Activated naive CD8-positive, alpha-beta T cell treated with anti-CD3 and anti-CD28 coated beads, Interleukin-2, amount 50 U/mL, for 24 hours (primary cell): ENCODE measurements around the gene CD300LG.

Experiments used
- ATAC-seq: fragments of 150-1000 bp; cut with Tn5 transposase; one replicate; pipeline ENCODE4 v1.10.0; 2021
- DNase-seq: peaks from one replicate; pipeline ENCODE4 v3.0.0; 2021
- H3K27ac Mint-ChIP-seq: one replicate; pipeline ENCODE4 v1.8.0; 2021; ENCODE audit warnings: mild to moderate bottlenecking, mixed read lengths
- H3K27me3 Mint-ChIP-seq: one replicate; pipeline ENCODE4 v1.8.0; 2021; ENCODE audit warnings: mixed read lengths
- H3K36me3 Mint-ChIP-seq: one replicate; pipeline ENCODE4 v1.8.0; 2021; ENCODE audit warnings: low read depth, mixed read lengths
- H3K4me1 Mint-ChIP-seq: one replicate; pipeline ENCODE4 v1.8.0; 2021; ENCODE audit warnings: mixed read lengths
- H3K4me3 Mint-ChIP-seq: one replicate; pipeline ENCODE4 v1.8.0; 2021; ENCODE audit warnings: mild to moderate bottlenecking, moderate library complexity, mixed read lengths
- H3K9me3 Mint-ChIP-seq: one replicate; pipeline ENCODE4 v1.8.0; 2021; ENCODE audit warnings: mixed read lengths

CD300LG gene

DNA sequence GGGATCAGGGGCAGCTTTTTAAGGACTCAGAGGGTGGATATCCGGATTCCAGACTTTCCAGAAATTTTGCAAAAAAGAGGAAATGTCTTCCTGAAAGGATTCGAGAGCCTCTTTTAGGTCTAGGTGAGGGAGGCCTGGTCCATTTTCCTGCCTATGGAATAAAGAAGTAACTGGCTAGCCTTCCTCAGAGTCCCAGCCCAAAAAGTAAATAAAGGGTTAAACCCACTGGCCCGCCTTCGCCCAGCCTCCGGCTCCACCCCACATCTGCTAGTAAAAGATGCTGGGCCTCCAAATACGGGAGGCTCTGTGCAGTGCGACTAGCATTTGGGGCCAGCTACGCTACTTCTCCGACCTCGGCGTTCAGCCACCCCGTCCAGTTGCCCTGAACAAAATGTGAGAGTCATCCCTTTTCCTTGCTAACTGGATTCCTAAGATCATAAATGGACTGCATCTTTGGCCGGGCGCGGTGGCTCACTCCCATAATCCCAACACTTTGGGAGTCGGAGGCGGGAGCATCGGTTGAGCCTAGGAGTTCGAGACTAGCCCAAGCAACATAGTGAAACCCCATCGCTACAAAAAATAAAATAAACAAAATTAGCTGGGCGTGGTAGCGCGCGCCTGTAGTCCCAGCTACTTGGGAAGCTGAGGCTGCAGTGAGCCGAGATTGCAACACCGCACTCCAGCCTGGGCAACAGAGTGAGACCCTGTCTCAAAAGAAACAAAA lies 61.2 kb downstream of the CD300LG start:
- no peak overlapping the region for H3K4me3 Mint-ChIP-seq
- ATAC-seq (peak; percentile 64), DNase-seq (peak; percentile 42)
- no peak overlapping the region for H3K27ac Mint-ChIP-seq
- H3K4me1 Mint-ChIP-seq, result peaks cover 18% of the 10 kb centered on the region
- H3K27me3 Mint-ChIP-seq, result peaks cover 23% of the 10 kb centered on the region
- no peaks in the 10 kb centered on the region for H3K36me3 Mint-ChIP-seq
- no peaks in the 10 kb centered on the region for H3K9me3 Mint-ChIP-seq

- ATAC-seq (no peak), DNase-seq (no peak)
- Mint-ChIP-seq H3K27ac (no peak overlapping the region), H3K36me3 (no peaks in the 10 kb centered on the region), H3K4me1 (peaks cover 18% of the 10 kb centered on the region), H3K27me3 (peaks cover 16% of the 10 kb centered on the region), H3K4me3 (no peak overlapping the region), H3K9me3 (no peaks in the 10 kb centered on the region)
These were observed 62.7 kb downstream of the CD300LG start for GRCh38 chr17:43909537-43910231.

GRCh38 chr17:43911904-43912303 lies 64.9 kb downstream of the CD300LG start:
- no peak overlapping the region for H3K27ac Mint-ChIP-seq
- H3K9me3 Mint-ChIP-seq, result no peaks in the 10 kb centered on the region
- H3K27me3 Mint-ChIP-seq, result peaks cover 11% of the 10 kb centered on the region
- peaks cover 13% of the 10 kb centered on the region for H3K4me1 Mint-ChIP-seq
- H3K4me3 Mint-ChIP-seq, result no peak overlapping the region
- H3K36me3 Mint-ChIP-seq, result no peaks in the 10 kb centered on the region
- ATAC-seq (no peak), DNase-seq (no peak)

DNA sequence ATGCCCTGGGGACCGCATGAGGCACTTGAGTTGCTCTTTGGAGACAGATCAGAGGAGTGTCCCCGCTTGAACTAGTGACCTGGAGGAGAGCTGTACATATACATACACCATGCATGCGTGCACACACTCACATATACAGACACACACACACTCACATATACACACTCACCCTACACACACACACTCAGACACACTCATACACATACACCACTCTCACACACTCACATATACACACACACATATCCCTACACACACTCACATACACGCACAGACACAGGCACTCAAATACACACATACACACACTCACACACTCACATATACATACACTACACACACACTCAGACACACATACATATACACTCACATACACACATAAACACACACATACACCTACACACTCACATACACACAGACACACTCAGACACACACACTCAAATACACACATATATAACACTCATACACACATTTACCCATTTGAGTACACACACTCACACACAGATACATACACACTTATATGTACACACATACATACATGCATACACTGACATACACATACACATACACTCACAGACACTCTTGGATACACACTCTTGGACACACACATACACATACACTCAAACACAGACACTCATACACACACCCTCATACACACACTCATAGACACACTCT lies 65.8 kb downstream of the CD300LG start:
- Mint-ChIP-seq H3K4me3 (no peak overlapping the region), H3K27ac (no peak overlapping the region), H3K9me3 (no peaks in the 10 kb centered on the region), H3K4me1 (peaks cover 17% of the 10 kb centered on the region), H3K36me3 (no peaks in the 10 kb centered on the region), H3K27me3 (peaks cover 11% of the 10 kb centered on the region)
- DNase-seq, result no peak
- no peak for ATAC-seq
